BLaER1 (cell line): ENCODE data around the gene EIF2S2.
A peak's percentile ranks its signal among the peaks of the same experiment; 100 is the strongest.
"Not testable (repeated sequence)": the region's sequence is repeated elsewhere in the genome, so short reads cannot be mapped to it uniquely, and the experiment has no call there.

ENCODE experiments used
- H3K27ac ChIP-seq: shearing (Covaris generic); formaldehyde crosslinking; 2 replicates; pipeline ENCODE4 v1.8.1; 2022
- H3K27me3 ChIP-seq: shearing (Covaris generic); formaldehyde crosslinking; 2 replicates; pipeline ENCODE4 v1.8.1; 2022
- H3K36me3 ChIP-seq: shearing (Covaris generic); formaldehyde crosslinking; 2 replicates; pipeline ENCODE4 v1.8.1; 2022
- H3K4me1 ChIP-seq: shearing (Covaris generic); formaldehyde crosslinking; 2 replicates; pipeline ENCODE4 v1.8.1; 2022
- H3K4me2 ChIP-seq: shearing (Covaris generic); formaldehyde crosslinking; 2 replicates; pipeline ENCODE4 v1.8.1; 2022
- H3K4me3 ChIP-seq: shearing (Covaris generic); formaldehyde crosslinking; 2 replicates; pipeline ENCODE4 v1.8.1; 2022
- H3K9ac ChIP-seq: shearing (Covaris generic); formaldehyde crosslinking; 2 replicates; pipeline ENCODE4 v1.8.1; 2022
- H3K9me3 ChIP-seq: shearing (Covaris generic); formaldehyde crosslinking; 2 replicates; pipeline ENCODE4 v1.8.1; 2022
- H4K20me1 ChIP-seq: shearing (Covaris generic); formaldehyde crosslinking; 2 replicates; pipeline ENCODE4 v1.8.1; 2022
- Cebpa-rat ChIP-seq: shearing (Covaris generic); IDR thresholded peaks from 2 replicates; pipeline ENCODE4 v1.8.1; 2022

The EIF2S2 gene

GRCh38 chr20:34132491-34132890 is 20.4 kb upstream of the EIF2S2 start:
- not testable (repeated sequence) for H3K9ac ChIP-seq, H3K36me3 ChIP-seq, H3K4me2 ChIP-seq, H3K4me1 ChIP-seq, H3K4me3 ChIP-seq, H3K27me3 ChIP-seq, H4K20me1 ChIP-seq, H3K9me3 ChIP-seq, H3K27ac ChIP-seq

- Histone ChIP-seq H3K4me1 (peaks cover 4% of the 10 kb centered on the region; the same call in 1 of the 2 replicates), H3K27ac (no peak overlapping the region), H3K9me3 (no peaks in the 10 kb centered on the region; the same call in 1 of the 2 replicates), H4K20me1 (no peaks in the 10 kb centered on the region), H3K4me2 (no peak overlapping the region), H3K9ac (no peak overlapping the region), H3K27me3 (no peaks in the 10 kb centered on the region), H3K4me3 (no peak overlapping the region), H3K36me3 (no peaks in the 10 kb centered on the region)
- no peak for TF ChIP-seq Cebpa-rat
Measured at GRCh38 chr20:34131491-34131890, 19.4 kb upstream of the EIF2S2 start.

- H3K27me3 ChIP-seq = no peaks in the 10 kb centered on the region
- peaks cover 6% of the 10 kb centered on the region for H3K4me1 ChIP-seq
- no peak overlapping the region for H3K9ac ChIP-seq
- no peaks in the 10 kb centered on the region for H3K36me3 ChIP-seq
- H3K9me3 ChIP-seq = no peaks in the 10 kb centered on the region; the same call in 1 of the 2 replicates
- H4K20me1 ChIP-seq = no peaks in the 10 kb centered on the region
- H3K4me2 ChIP-seq = peak overlapping the region; percentile 65
- TF ChIP-seq Cebpa-rat = no peak
- no peak overlapping the region for H3K4me3 ChIP-seq
- H3K27ac ChIP-seq = no peak overlapping the region
Measured at GRCh38 chr20:34129518-34130162, 17.6 kb upstream of the EIF2S2 start.

- H3K4me1 ChIP-seq = peaks cover 8% of the 10 kb centered on the region
- no peaks in the 10 kb centered on the region for H3K27me3 ChIP-seq
- H4K20me1 ChIP-seq = no peaks in the 10 kb centered on the region
- H3K9me3 ChIP-seq = no peaks in the 10 kb centered on the region; the same call in 1 of the 2 replicates
- TF ChIP-seq Cebpa-rat = no peak
- H3K36me3 ChIP-seq = no peaks in the 10 kb centered on the region
- no peak overlapping the region for H3K27ac ChIP-seq
- H3K4me3 ChIP-seq = no peak overlapping the region
- H3K9ac ChIP-seq = no peak overlapping the region
- no peak overlapping the region for H3K4me2 ChIP-seq
Measured at GRCh38 chr20:34127792-34128191, 15.7 kb upstream of the EIF2S2 start.

GRCh38 chr20:34124469-34125249 is 12.6 kb upstream of the EIF2S2 start:
- Histone ChIP-seq H3K4me2 (no peak overlapping the region), H3K4me3 (no peak overlapping the region)
- TF ChIP-seq Cebpa-rat = no peak

GRCh38 chr20:34123309-34123708 is 11.3 kb upstream of the EIF2S2 start:
- Histone ChIP-seq H3K4me2 (no peak overlapping the region), H3K9me3 (no peaks in the 10 kb centered on the region), H3K27ac (no peak overlapping the region), H3K4me1 (peaks cover 5% of the 10 kb centered on the region; the same call in 1 of the 2 replicates), H3K4me3 (no peak overlapping the region), H3K9ac (no peak overlapping the region), H3K36me3 (no peaks in the 10 kb centered on the region), H4K20me1 (no peaks in the 10 kb centered on the region), H3K27me3 (no peaks in the 10 kb centered on the region)
- no peak for TF ChIP-seq Cebpa-rat

More at GRCh38 chr20:34124469-34125249, 12.6 kb upstream of the EIF2S2 start:
- Histone ChIP-seq H3K27me3 (no peaks in the 10 kb centered on the region), H3K27ac (no peak overlapping the region), H3K4me1 (peaks cover 8% of the 10 kb centered on the region), H3K36me3 (no peaks in the 10 kb centered on the region), H3K9me3 (no peaks in the 10 kb centered on the region), H4K20me1 (no peaks in the 10 kb centered on the region), H3K9ac (no peak overlapping the region)

GRCh38 chr20:34122274-34122980 is 10.4 kb upstream of the EIF2S2 start:
- no peaks in the 10 kb centered on the region for H3K27me3 ChIP-seq
- H3K9me3 ChIP-seq = no peaks in the 10 kb centered on the region
- H3K4me3 ChIP-seq = no peak overlapping the region
- no peaks in the 10 kb centered on the region for H3K36me3 ChIP-seq
- no peak for TF ChIP-seq Cebpa-rat
- H3K4me1 ChIP-seq = peaks cover 5% of the 10 kb centered on the region; the same call in 1 of the 2 replicates
- no peak overlapping the region for H3K27ac ChIP-seq
- H4K20me1 ChIP-seq = no peaks in the 10 kb centered on the region
- no peak overlapping the region for H3K9ac ChIP-seq
- H3K4me2 ChIP-seq = no peak overlapping the region

- Histone ChIP-seq H3K9me3 (no peaks in the 10 kb centered on the region), H4K20me1 (no peaks in the 10 kb centered on the region), H3K27me3 (no peaks in the 10 kb centered on the region), H3K4me3 (no peak overlapping the region), H3K4me2 (no peak overlapping the region), H3K4me1 (peaks cover 5% of the 10 kb centered on the region; the same call in 1 of the 2 replicates), H3K27ac (no peak overlapping the region), H3K36me3 (no peaks in the 10 kb centered on the region), H3K9ac (no peak overlapping the region)
- no peak for TF ChIP-seq Cebpa-rat
Measured at GRCh38 chr20:34120213-34120612, 8.2 kb upstream of the EIF2S2 start.

GRCh38 chr20:34115232-34115631 is 3.2 kb upstream of the EIF2S2 start:
- peaks cover 17% of the 10 kb centered on the region for H3K4me1 ChIP-seq
- H3K27me3 ChIP-seq = no peaks in the 10 kb centered on the region
- H3K9ac ChIP-seq = no peak overlapping the region
- peaks cover under 1% of the 10 kb centered on the region; the same call in 1 of the 2 replicates for H3K36me3 ChIP-seq
- H3K27ac ChIP-seq = no peak overlapping the region
- H4K20me1 ChIP-seq = peaks cover 14% of the 10 kb centered on the region
- no peak overlapping the region for H3K4me2 ChIP-seq
- no peak overlapping the region for H3K4me3 ChIP-seq
- H3K9me3 ChIP-seq = no peaks in the 10 kb centered on the region
- TF ChIP-seq Cebpa-rat = no peak

GRCh38 chr20:34114809-34115208 is 2.8 kb upstream of the EIF2S2 start:
- Histone ChIP-seq H3K9ac (no peak overlapping the region), H3K4me3 (no peak overlapping the region), H4K20me1 (peaks cover 19% of the 10 kb centered on the region), H3K27ac (no peak overlapping the region), H3K4me2 (no peak overlapping the region), H3K36me3 (peaks cover 5% of the 10 kb centered on the region), H3K4me1 (peaks cover 21% of the 10 kb centered on the region), H3K27me3 (no peaks in the 10 kb centered on the region), H3K9me3 (no peaks in the 10 kb centered on the region)
- no peak for TF ChIP-seq Cebpa-rat
